CD8-positive, alpha-beta memory T cell (primary cell): Measurements from ENCODE around the gene TMEM140. TPM values are rescaled to one million over a fixed set of nuclear protein-coding genes. Genes with fewer than 3 reads are reported as not detected.

ENCODE experiments used
- CTCF ChIA-PET: fragments of 350-600 bp; sonication (Branson Sonifier 250); formaldehyde crosslinking; loops from one replicate; lab custom pipeline; 2021; ENCODE audit warnings: antibody characterized with exemption; lab: Charles Lee
- POLR2A ChIA-PET: fragments of 350-600 bp; sonication (Branson Sonifier 250); formaldehyde crosslinking; loops from one replicate; lab custom pipeline; 2021; ENCODE audit warnings: antibody characterized with exemption; lab: Charles Lee
- DNase-seq, 5 donors: peaks; one replicate each; pipeline versions ENCODE4 v3.0.0 to v3.0.0-alpha.2; 2020 to 2022; ENCODE audit warnings: mixed read lengths in 1 of 5
- H3K27ac ChIP-seq: one replicate; pipeline ENCODE4 v1.7.0; 2013; ENCODE audit warnings: low read depth, mild to moderate bottlenecking, low read length, moderate library complexity
- H3K27me3 ChIP-seq: 2 replicates; pipeline ENCODE4 v1.7.0; 2013; ENCODE audit warnings: low read length, mild to moderate bottlenecking; ENCODE audit not compliant: insufficient read depth, poor library complexity, severe bottlenecking
- H3K36me3 ChIP-seq: 2 replicates; pipeline ENCODE4 v1.7.0; 2013; ENCODE audit warnings: mild to moderate bottlenecking, low read length, moderate library complexity; ENCODE audit not compliant: insufficient read depth
- H3K4me1 ChIP-seq: 2 replicates; pipeline ENCODE4 v1.7.0; 2013; ENCODE audit warnings: mild to moderate bottlenecking, low read length, moderate library complexity; ENCODE audit not compliant: insufficient read depth
- H3K4me3 ChIP-seq: 2 replicates; pipeline ENCODE4 v1.7.0; 2013; ENCODE audit warnings: mild to moderate bottlenecking, low read length
- H3K9me3 ChIP-seq: 2 replicates; pipeline ENCODE4 v1.7.0; 2013; ENCODE audit warnings: mild to moderate bottlenecking, low read length
- H3K27ac Mint-ChIP-seq, 8 donors: one replicate each; pipeline ENCODE4 v1.8.0; 2020 to 2021; ENCODE audit warnings: mixed read lengths in 8 of 8, mild to moderate bottlenecking in 6 of 8, inconsistent platforms in 3 of 8, moderate library complexity in 3 of 8
- H3K27me3 Mint-ChIP-seq, 2 donors: one replicate each; pipeline ENCODE4 v1.8.0; 2020 to 2021; ENCODE audit warnings: mixed read lengths in 2 of 2, mild to moderate bottlenecking in 1 of 2, moderate library complexity in 1 of 2
- H3K36me3 Mint-ChIP-seq, 3 donors: one replicate each; pipeline ENCODE4 v1.8.0; 2020 to 2021; ENCODE audit warnings: mixed read lengths in 3 of 3, inconsistent platforms in 1 of 3, mild to moderate bottlenecking in 1 of 3
- H3K4me1 Mint-ChIP-seq, 3 donors: one replicate each; pipeline ENCODE4 v1.8.0; 2020 to 2021; ENCODE audit warnings: mixed read lengths in 3 of 3, inconsistent platforms in 1 of 3, mild to moderate bottlenecking in 1 of 3
- H3K4me3 Mint-ChIP-seq, 7 donors: one replicate each; pipeline ENCODE4 v1.8.0; 2020 to 2021; ENCODE audit warnings: mixed read lengths in 7 of 7, mild to moderate bottlenecking in 6 of 7, moderate library complexity in 4 of 7, inconsistent platforms in 2 of 7
- H3K9me3 Mint-ChIP-seq, 5 donors: one replicate each; pipeline ENCODE4 v1.8.0; 2020 to 2022; ENCODE audit warnings: mixed read lengths in 5 of 5, mild to moderate bottlenecking in 3 of 5, moderate library complexity in 2 of 5, inconsistent platforms in 1 of 5
- polyA plus RNA-seq: library from polyadenylated mRNA; unstranded; fragments of 300-500 nt; fragmentation: Illumina TruSeq; gene quantifications from one replicate; pipeline ENCODE4 v1.2.3, GENCODE V29; 2021
- total RNA-seq, 2 experiments: library from RNA; stranded (reverse); gene quantifications; one replicate each; pipeline ENCODE4 v1.2.3, GENCODE V29; 2021

Gene TMEM140
- total and polyA plus RNA-seq, 3 experiments from 2014 or later, result 6.6 to 34.4 (median 7.0) TPM

DNA sequence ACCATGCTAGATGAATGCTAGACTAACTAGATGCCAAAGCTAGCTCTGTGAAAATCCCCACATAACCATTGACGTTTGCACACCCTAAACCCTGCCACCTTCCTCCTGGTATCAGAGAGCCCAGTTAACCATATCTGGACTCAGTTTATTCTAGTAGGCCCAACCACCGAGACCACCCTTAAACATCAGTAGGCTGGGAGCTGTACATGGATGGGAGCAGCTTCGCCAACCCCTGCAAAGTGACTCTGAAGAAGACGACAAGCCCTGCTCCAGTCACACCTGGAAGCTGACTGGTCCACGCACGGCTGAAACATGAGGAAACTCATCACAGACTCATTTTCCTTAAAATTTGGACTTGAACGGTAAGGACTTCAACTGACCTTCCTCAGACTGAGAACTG is 27.1 kb downstream of the TMEM140 start:
- Mint-ChIP-seq H3K27me3 (peaks cover 0 to 2% of the 10 kb centered on the region in 2 donors), H3K27ac (peak overlapping the region in 1 of 8 donors; percentile 51), H3K9me3 (peaks cover 2 to 13% (median 11%) of the 10 kb centered on the region in 5 donors), H3K36me3 (peaks cover 5 to 15% (median 9%) of the 10 kb centered on the region in 3 donors), H3K4me3 (no peak overlapping the region), H3K4me1 (peaks cover 5 to 13% (median 12%) of the 10 kb centered on the region in 3 donors)
- Histone ChIP-seq H3K9me3 (no peaks in the 10 kb centered on the region), H3K36me3 (no peaks in the 10 kb centered on the region), H3K4me1 (no peaks in the 10 kb centered on the region), H3K27ac (no peak overlapping the region), H3K27me3 (no peaks in the 10 kb centered on the region), H3K4me3 (no peak overlapping the region)
- CTCF ChIA-PET, result no interaction called here
- POLR2A ChIA-PET, result no interaction called here
- DNase-seq, result no peak

DNA sequence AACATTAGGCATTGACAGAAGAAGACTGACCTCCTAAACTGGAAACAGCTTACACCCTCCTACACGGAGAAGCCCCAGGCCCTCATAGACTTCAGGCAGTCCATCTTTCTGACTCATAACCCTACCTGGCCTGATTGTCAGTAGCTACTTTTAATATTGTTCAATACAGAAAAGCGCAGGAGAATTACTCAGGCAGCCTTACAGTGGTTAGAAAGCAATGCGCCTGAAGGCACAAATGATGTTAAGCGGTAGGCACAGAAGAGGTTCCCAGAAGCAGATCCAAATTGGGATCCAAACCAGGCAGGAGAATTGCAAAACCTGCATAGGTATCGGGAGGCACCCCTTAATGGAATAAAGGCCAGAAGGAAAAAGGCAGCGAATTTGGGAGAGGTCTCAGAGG is 28.1 kb downstream of the TMEM140 start:
- Mint-ChIP-seq H3K9me3 (peaks cover 10 to 21% (median 20%) of the 10 kb centered on the region in 5 donors), H3K27me3 (peaks cover 0 to 2% of the 10 kb centered on the region in 2 donors), H3K27ac (no peak overlapping the region), H3K4me3 (no peak overlapping the region), H3K36me3 (peaks cover 10 to 25% (median 10%) of the 10 kb centered on the region in 3 donors), H3K4me1 (peaks cover 2 to 12% (median 8%) of the 10 kb centered on the region in 3 donors)
- Histone ChIP-seq H3K4me1 (no peaks in the 10 kb centered on the region), H3K27me3 (no peaks in the 10 kb centered on the region), H3K36me3 (no peaks in the 10 kb centered on the region), H3K9me3 (peaks cover 2% of the 10 kb centered on the region), H3K27ac (no peak overlapping the region), H3K4me3 (no peak overlapping the region)
- DNase-seq, result no peak
- POLR2A ChIA-PET, result no interaction called here
- CTCF ChIA-PET, result interaction anchor here (1.4 kb wide), 1 partner anchor 190 kb away, joined by 4 read pairs; the partner anchor contains the start of gene AGBL3

DNA sequence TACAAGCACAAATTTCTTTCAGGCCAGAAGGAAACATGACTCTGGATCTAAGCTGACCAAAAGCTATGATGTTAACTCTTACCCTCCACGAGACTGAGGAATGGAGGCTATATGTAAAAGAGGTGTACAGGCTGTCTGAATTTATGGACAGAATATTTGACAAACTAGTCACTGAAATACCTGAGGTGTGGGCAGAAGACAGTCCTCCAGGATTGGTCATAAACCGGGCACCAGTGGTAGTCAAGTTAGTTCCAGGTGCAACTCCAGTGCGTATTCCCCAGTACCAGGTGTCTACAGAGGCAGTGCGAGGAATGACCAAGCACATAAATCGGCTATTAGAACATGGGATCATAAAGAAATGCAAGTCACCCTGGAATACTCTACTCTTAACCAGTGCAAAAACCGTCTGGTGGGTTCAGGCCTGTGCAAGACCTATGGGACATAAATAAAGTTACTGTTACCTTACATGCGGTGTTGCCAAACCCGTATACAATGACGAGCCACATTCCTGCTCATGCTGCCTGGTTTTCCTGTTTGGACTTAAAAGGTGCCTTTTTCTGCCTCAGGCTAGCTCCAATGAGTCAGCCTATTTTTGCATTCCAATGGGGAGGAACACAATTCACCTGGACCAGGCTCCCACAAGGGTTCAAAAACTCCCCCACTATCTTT is 29.3 kb downstream of the TMEM140 start:
- H3K4me1 Mint-ChIP-seq, result peaks cover 0 to 4% (median 0%) of the 10 kb centered on the region in 3 donors
- H3K9me3 Mint-ChIP-seq, result peaks cover 19 to 33% (median 30%) of the 10 kb centered on the region in 5 donors

DNA sequence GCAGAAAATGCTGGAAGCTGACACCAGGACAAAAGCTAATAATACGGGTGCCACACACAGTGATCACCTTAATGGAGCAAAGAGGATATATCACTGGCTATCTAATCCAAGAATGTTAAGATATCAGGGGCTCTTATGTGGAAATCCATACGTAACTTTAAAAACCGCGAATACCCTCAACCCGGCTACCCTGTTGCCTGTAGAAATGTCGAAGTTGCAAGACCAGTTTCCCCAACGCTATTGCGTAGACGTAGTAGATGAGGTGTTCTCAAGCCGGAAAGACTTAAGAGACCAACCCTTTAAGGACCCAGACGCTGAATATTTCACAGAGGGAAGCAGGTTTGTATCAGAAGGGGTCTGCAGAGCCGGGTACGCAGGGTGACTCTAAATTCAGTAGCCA is 30.5 kb downstream of the TMEM140 start:
- Mint-ChIP-seq H3K27me3 (peaks cover 0 to 2% of the 10 kb centered on the region in 2 donors), H3K4me1 (no peaks in the 10 kb centered on the region), H3K9me3 (peaks cover 27 to 43% (median 36%) of the 10 kb centered on the region in 5 donors), H3K4me3 (no peak overlapping the region), H3K36me3 (peaks cover 18 to 48% (median 25%) of the 10 kb centered on the region in 3 donors), H3K27ac (no peak overlapping the region)
- POLR2A ChIA-PET, result no interaction called here
- no peak overlapping the region for H3K4me3 ChIP-seq
- DNase-seq, result no peak
- H3K9me3 ChIP-seq, result peaks cover 20% of the 10 kb centered on the region
- CTCF ChIA-PET, result interaction anchor here (2.8 kb wide), 1 partner anchor 192 kb away, joined by 7 read pairs; the partner anchor contains the start of gene AGBL3
- H3K36me3 ChIP-seq, result no peaks in the 10 kb centered on the region
- H3K27me3 ChIP-seq, result no peaks in the 10 kb centered on the region
- no peak overlapping the region for H3K27ac ChIP-seq
- no peaks in the 10 kb centered on the region for H3K4me1 ChIP-seq

More for the DNA sequence above, 29.3 kb downstream of the TMEM140 start:
- Mint-ChIP-seq H3K4me3 (no peak overlapping the region), H3K27ac (no peak overlapping the region), H3K27me3 (peaks cover 0 to 2% of the 10 kb centered on the region in 2 donors), H3K36me3 (peaks cover 13 to 36% (median 16%) of the 10 kb centered on the region in 3 donors)
- CTCF ChIA-PET, result no interaction called here
- Histone ChIP-seq H3K36me3 (no peaks in the 10 kb centered on the region), H3K4me3 (no peak overlapping the region), H3K27ac (no peak overlapping the region), H3K9me3 (peaks cover 13% of the 10 kb centered on the region), H3K4me1 (no peaks in the 10 kb centered on the region), H3K27me3 (no peaks in the 10 kb centered on the region)
- POLR2A ChIA-PET, result no interaction called here
- DNase-seq, result no peak

DNA sequence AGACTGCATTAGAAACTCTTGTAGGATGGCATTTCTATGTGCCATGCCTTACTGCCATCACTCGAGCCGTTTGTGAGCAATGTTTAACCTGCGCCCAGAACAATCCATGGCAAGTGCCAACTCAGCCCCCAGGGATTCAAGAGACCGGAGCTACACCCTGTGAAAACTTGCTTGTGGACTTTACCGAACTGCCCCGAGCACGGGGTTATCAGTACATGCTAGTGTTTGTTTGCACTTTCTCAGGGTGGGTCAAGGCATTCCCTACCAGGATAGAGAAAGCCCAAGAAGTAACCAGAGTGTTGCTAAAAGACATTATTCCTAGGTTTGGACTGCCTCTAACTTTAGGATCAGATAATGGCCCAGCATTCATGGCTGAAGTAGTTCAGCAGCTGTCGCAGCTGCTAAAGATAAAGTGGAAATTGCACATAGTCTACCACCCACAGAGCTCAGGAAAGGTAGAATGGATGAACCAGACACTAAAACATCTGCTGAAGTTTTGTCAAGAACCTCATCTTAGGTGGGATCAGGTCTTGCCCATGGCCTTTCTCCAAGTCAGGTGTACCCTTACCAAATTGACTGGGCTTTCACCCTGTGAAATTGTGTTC is 31.6 kb downstream of the TMEM140 start:
- H3K27ac Mint-ChIP-seq, result no peak overlapping the region
- CTCF ChIA-PET, result interaction anchor here (1.6 to 2.8 kb wide), 4 partner anchors 10 to 193 kb away, joined by 3 to 15 read pairs (median 6); partner anchors contain the start of genes AGBL3, CYREN and TMEM140
- H3K27ac ChIP-seq, result no peak overlapping the region
- DNase-seq, result peak in 1 of 5 donors; percentile 13
- peaks cover 28 to 58% (median 36%) of the 10 kb centered on the region in 3 donors for H3K36me3 Mint-ChIP-seq
- H3K4me3 Mint-ChIP-seq, result no peak overlapping the region
- H3K4me1 Mint-ChIP-seq, result no peaks in the 10 kb centered on the region
- H3K27me3 Mint-ChIP-seq, result peaks cover 0 to 2% of the 10 kb centered on the region in 2 donors
- POLR2A ChIA-PET, result no interaction called here
- no peaks in the 10 kb centered on the region for H3K4me1 ChIP-seq
- H3K36me3 ChIP-seq, result no peaks in the 10 kb centered on the region
- peaks cover 27 to 47% (median 42%) of the 10 kb centered on the region in 5 donors for H3K9me3 Mint-ChIP-seq
- H3K9me3 ChIP-seq, result peaks cover 20% of the 10 kb centered on the region
- no peak overlapping the region for H3K4me3 ChIP-seq
- H3K27me3 ChIP-seq, result no peaks in the 10 kb centered on the region

DNA sequence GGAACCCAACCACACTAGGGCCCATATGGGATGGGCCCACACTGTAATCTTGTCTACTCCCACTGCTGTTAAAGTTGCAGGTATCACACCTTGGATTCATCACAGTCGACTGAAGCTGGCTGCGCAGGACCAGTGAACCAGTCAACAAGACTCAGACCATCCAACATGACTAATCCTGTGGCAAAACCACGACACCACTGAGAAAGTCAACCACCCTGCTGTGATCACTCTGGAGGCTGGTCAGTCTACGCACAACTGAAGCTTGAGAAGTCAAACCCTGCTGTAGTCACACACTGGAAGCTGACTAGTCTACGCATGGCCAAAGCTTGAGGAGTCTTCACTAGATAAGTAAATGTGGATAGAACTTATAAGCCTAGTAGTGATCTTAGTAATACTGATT is 32.2 kb downstream of the TMEM140 start:
- Histone ChIP-seq H3K4me1 (no peaks in the 10 kb centered on the region), H3K9me3 (peaks cover 20% of the 10 kb centered on the region), H3K36me3 (no peaks in the 10 kb centered on the region), H3K4me3 (no peak overlapping the region), H3K27me3 (no peaks in the 10 kb centered on the region), H3K27ac (no peak overlapping the region)
- Mint-ChIP-seq H3K27ac (no peak overlapping the region), H3K36me3 (peaks cover 30 to 58% (median 42%) of the 10 kb centered on the region in 3 donors), H3K27me3 (peaks cover 0 to 2% of the 10 kb centered on the region in 2 donors), H3K4me3 (no peak overlapping the region), H3K4me1 (no peaks in the 10 kb centered on the region), H3K9me3 (peaks cover 27 to 47% (median 42%) of the 10 kb centered on the region in 5 donors)
- ChIA-PET POLR2A (no interaction called here), CTCF (interaction anchor here (1.3 to 2.8 kb wide), 5 partner anchors 10 to 194 kb away, joined by 3 to 15 read pairs (median 6); partner anchors contain the start of genes AGBL3, CYREN and TMEM140)
- DNase-seq, result no peak

DNA sequence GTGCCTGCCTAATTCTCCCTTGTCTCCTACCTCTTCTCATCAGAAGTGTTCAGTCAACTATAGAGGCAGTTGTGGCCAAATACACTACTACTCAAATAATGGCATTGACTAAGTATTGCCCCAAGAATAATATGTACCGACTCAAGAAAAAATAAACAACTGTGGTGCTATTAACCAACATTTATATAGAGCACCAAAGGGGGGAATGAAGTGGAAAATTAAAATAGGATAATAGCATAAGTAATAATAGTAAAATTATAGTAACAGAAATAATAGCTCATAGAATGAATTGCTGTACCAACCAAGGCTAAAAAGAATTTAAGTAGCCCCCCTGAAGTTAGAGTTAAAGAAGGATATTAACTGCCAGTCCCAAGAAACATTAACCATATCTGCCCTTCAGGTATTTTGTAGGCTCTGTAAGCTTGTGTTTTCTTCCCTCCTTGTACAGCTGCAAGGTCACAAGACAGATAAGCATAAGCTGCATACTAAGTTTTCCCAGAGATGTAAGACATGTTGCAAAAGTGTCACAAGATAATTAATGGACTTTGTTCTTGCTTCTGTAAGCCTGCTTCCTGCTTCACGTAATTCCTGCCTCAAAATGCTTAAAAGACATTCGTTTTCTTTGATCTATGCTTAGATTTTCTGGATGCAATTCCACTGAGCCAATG is 33.5 kb downstream of the TMEM140 start:
- ChIA-PET CTCF (interaction anchor here (1.3 to 2.8 kb wide), 5 partner anchors 10 to 195 kb away, joined by 3 to 7 read pairs (median 5); partner anchors contain the start of genes AGBL3 and TMEM140), POLR2A (interaction anchor here (0.6 kb wide), 1 partner anchor 11 kb away, joined by 3 read pairs; no protein-coding TSS in a partner anchor)
- H3K4me1 ChIP-seq, result no peaks in the 10 kb centered on the region
- Mint-ChIP-seq H3K27ac (no peak overlapping the region), H3K9me3 (peaks cover 27 to 47% (median 42%) of the 10 kb centered on the region in 5 donors), H3K4me1 (no peaks in the 10 kb centered on the region), H3K4me3 (no peak overlapping the region), H3K36me3 (peaks cover 31 to 61% (median 55%) of the 10 kb centered on the region in 3 donors), H3K27me3 (peaks cover 0 to 2% of the 10 kb centered on the region in 2 donors)
- no peaks in the 10 kb centered on the region for H3K36me3 ChIP-seq
- no peak overlapping the region for H3K27ac ChIP-seq
- no peak for DNase-seq
- peaks cover 20% of the 10 kb centered on the region for H3K9me3 ChIP-seq
- no peaks in the 10 kb centered on the region for H3K27me3 ChIP-seq
- no peak overlapping the region for H3K4me3 ChIP-seq
